ENCODE data around the gene FBXO9. TPM values are rescaled to one million over a fixed set of nuclear protein-coding genes. Genes with fewer than 3 reads are reported as not detected.

Gene FBXO9
- polyA plus RNA-seq, 2 of the 4 experiments (the other 2 are of a cell fraction) = 32.1 to 67.6 TPM

DNA sequence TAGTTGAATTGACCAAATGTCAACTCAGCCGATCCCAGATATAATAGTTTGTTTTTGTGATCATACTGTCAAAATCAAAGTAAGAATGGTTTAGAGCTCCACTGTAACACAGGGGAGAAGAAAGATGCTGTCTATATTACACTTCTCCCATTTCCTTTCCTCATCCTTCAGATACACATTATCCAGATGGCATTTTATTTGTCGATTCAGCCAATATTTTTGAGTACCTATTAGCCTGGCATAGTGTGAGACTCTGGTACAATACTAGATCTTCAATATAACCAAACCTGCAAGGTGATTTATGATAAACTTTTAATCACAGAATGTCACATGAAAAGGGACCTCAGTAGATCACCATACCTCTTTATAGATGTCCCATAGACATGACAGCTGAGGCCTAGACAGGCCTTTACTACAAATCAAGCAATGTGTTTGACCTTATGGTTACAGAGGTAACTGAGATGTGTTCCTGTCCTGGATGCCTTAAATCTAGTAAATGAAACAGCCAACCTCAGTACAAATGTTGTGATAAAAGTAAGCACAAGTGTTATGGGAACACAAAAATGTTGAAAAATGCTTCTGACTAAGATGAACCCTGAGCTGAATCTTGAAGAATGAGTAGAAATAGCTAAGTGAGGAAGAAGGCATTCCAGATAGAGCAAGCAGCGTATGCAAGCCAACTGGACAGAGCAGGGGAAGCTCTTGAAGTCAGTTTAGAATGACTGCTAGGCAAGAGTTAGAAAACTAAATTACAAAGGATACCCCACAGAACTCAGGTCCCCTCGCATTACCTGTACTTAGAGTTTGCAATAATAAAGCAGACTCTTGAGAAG is 1.9 kb downstream of the FBXO9 start:
- H3K4me1 ChIP-seq = peaks cover 23% of the 10 kb centered on the region; the same call in 2 of the 3 replicates
- DNase-seq (ENCODE audit: low read depth in 1 of 2, low spot score in 1 of 2) (no peak), ATAC-seq (no peak), FAIRE-seq (no peak)
- peak; percentile 35 for TF ChIP-seq MAFK (IDR thresholded peaks at IDR 0.05; ENCODE audit: partially characterized antibody)
- no peak for TF ChIP-seq RARB (CRISPR knock-in tag; IDR thresholded peaks at IDR 0.05)
- ChIA-PET POLR2A (no interaction called here), CTCF (interaction anchor here (1.0 to 4.1 kb wide), 6 partner anchors 72 to 426 kb away, joined by 3 to 16 read pairs (median 4); partner anchors contain the start of gene GSTA4)
- no peak overlapping the region for H3K27ac ChIP-seq
- no peak overlapping the region for H3K4me3 ChIP-seq
- WGBS (ENCODE audit: missing lambda C conversion rate) = 75% methylated on average over 4 of the region's 4 CpGs
- peak overlapping the region; percentile 96 for H3K4me2 ChIP-seq
- no peaks in the 10 kb centered on the region for H3K9me3 ChIP-seq

DNA sequence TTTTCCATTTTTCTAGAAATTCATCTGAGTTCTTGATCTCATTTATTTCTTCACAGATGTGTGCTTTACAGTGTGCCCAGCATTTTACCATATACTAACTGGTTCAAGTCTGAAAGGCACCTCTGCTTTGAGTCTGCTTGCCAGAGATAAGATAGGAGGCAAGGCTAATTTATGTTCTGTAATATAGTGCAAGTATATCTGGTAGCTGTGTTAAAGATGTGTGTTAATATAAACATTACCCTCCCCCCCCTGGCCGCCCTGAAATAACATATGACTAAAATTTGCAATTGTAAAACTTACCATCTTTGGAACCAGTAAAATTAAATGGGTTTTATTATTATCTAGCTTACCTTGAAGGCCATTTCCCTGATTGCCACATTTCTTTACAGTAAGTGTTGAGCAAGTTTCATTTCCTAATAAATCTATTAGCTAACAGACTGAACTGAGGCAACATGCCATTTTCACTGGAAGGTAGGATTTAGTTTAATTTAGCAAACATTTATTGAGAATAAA is 2.7 kb downstream of the FBXO9 start:
- Histone ChIP-seq H3K27ac (no peak overlapping the region), H3K9me3 (no peaks in the 10 kb centered on the region), H3K4me2 (no peak overlapping the region), H3K4me1 (peaks cover 18% of the 10 kb centered on the region; the same call in 2 of the 3 replicates), H3K4me3 (no peak overlapping the region)
- POLR2A ChIA-PET = no interaction called here
- WGBS (ENCODE audit: missing lambda C conversion rate) = 91% methylated on average over 1 of the region's 1 CpG
- FAIRE-seq = no peak
- no peak for DNase-seq (ENCODE audit: low read depth in 1 of 2, low spot score in 1 of 2)
- ATAC-seq = no peak
- CTCF ChIA-PET = interaction anchor here (0.7 to 4.1 kb wide), 3 partner anchors 73 to 668 kb away, joined by 3 to 16 read pairs (median 15); partner anchors contain the start of gene GSTA4
- no peak for TF ChIP-seq RFX5 (IDR thresholded peaks at IDR 0.05)
- no peak for TF ChIP-seq HDAC2 (IDR thresholded peaks at IDR 0.05)
- TF ChIP-seq ESRRA (IDR thresholded peaks at IDR 0.05; ENCODE audit: borderline replicate concordance, low read length) = no peak
- no peak for TF ChIP-seq POLR2A (IDR thresholded peaks at IDR 0.05; ENCODE audit: low read length)
- TF ChIP-seq JUN (IDR thresholded peaks at IDR 0.05) = no peak
- TF ChIP-seq ZNF302 (CRISPR knock-in tag; IDR thresholded peaks at IDR 0.05) = no peak

DNA sequence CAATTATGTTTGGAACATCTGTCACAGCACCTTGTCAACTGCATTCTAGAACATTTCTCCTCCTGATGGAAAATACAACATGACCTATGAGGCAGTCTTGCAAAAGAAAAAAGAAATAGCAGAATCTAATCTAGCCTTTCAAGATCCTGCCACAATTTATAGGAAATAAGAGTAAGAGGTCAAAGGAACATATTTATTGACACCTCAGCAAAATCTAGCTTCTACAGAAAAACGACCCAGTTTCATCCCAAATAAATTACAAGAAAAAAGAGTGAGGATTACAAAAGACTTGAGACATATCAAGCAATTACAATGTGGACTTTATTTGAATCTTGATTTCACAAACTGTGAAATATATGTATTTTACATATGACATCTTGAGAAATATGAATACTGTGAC is 4.2 kb downstream of the FBXO9 start:
- FAIRE-seq (no peak), ATAC-seq (no peak), DNase-seq (ENCODE audit: low read depth in 1 of 2, low spot score in 1 of 2) (no peak)
- no peaks in the 10 kb centered on the region for H3K9me3 ChIP-seq
- H3K27ac ChIP-seq = no peak overlapping the region
- peaks cover 18% of the 10 kb centered on the region; the same call in 2 of the 3 replicates for H3K4me1 ChIP-seq
- no peak overlapping the region for H3K4me2 ChIP-seq
- H3K4me3 ChIP-seq = no peak overlapping the region
- CTCF ChIA-PET = interaction anchor here (4.1 kb wide), 1 partner anchor 74 kb away, joined by 16 read pairs; the partner anchor contains the start of gene GSTA4
- POLR2A ChIA-PET = no interaction called here
- TF ChIP-seq MAFK (IDR thresholded peaks at IDR 0.05; ENCODE audit: partially characterized antibody) = peak; percentile 70
- no peak for TF ChIP-seq HOXB13 (CRISPR knock-in tag; IDR thresholded peaks at IDR 0.05; ENCODE audit: low read depth)
- WGBS (ENCODE audit: missing lambda C conversion rate) = 79% methylated on average over 1 of the region's 1 CpG

- no peak for TF ChIP-seq HEYL (CRISPR knock-in tag; IDR thresholded peaks at IDR 0.05)
- TF ChIP-seq TP53 (CRISPR knock-in tag; IDR thresholded peaks at IDR 0.05) = no peak
- TF ChIP-seq CHD4 (IDR thresholded peaks at IDR 0.05; ENCODE audit: borderline replicate concordance) = no peak
- TF ChIP-seq RAD21 (conservative IDR thresholded peaks at IDR 0.05 in 1 of 2, IDR thresholded peaks at IDR 0.05 in 1 of 2) = 0 out of 5 replicates have a peak, but pooled peaks of 1 of the 2 experiments have one; percentile 7
- TF ChIP-seq, protein P1, sequence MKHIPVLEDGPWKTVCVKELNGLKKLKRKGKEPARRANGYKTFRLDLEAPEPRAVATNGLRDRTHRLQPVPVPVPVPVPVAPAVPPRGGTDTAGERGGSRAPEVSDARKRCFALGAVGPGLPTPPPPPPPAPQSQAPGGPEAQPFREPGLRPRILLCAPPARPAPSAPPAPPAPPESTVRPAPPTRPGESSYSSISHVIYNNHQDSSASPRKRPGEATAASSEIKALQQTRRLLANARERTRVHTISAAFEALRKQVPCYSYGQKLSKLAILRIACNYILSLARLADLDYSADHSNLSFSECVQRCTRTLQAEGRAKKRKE (CRISPR knock-in tag; IDR thresholded peaks at IDR 0.05; ENCODE audit: low read depth) = no peak
- ChIA-PET POLR2A (no interaction called here), CTCF (no interaction called here)
- no peak overlapping the region for H3K27ac ChIP-seq
- WGBS (ENCODE audit: missing lambda C conversion rate) = 95% methylated on average over 1 of the region's 1 CpG
- no peaks in the 10 kb centered on the region for H3K9me3 ChIP-seq
- FAIRE-seq = no peak
- no peak overlapping the region for H3K4me2 ChIP-seq
- ATAC-seq = no peak
- peaks cover 18% of the 10 kb centered on the region; the same call in 2 of the 3 replicates for H3K4me1 ChIP-seq
- no peak for DNase-seq (ENCODE audit: low read depth in 1 of 2, low spot score in 1 of 2)
- H3K4me3 ChIP-seq = no peak overlapping the region
Observed at GRCh38 chr6:53070806-53071205, 5.6 kb downstream of the FBXO9 start.

DNA sequence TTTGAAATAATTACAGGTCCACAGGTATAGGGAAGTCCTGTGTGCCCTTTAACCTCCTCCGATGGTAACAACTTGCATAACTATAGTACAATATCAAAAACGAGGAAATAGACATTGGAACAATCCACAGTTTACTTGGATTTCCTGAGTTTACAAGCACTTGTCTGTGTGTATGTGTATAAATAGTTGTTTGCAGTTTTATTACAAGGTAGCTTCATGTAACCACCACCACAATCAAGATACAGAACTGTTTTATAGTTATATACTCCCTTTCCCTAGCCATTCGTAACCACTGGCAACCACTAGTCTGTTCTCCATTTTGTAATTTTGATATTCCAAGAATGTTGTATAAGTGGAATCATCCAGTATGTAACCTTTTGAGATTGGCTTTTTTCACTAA is 9.1 kb downstream of the FBXO9 start:
- ChIA-PET CTCF (interaction anchor here (1.0 kb wide), 1 partner anchor 411 kb away, joined by 3 read pairs; no protein-coding TSS in a partner anchor), POLR2A (no interaction called here)
- DNase-seq (ENCODE audit: low read depth in 1 of 2, low spot score in 1 of 2) (no peak), ATAC-seq (no peak), FAIRE-seq (no peak)
- Histone ChIP-seq H3K4me1 (no peaks in the 10 kb centered on the region), H3K4me2 (no peak overlapping the region), H3K9me3 (no peaks in the 10 kb centered on the region), H3K27ac (no peak overlapping the region), H3K4me3 (no peak overlapping the region)
- 91% methylated on average over 3 of the region's 3 CpGs for WGBS (ENCODE audit: missing lambda C conversion rate)
- TF ChIP-seq ZNF302 (CRISPR knock-in tag; IDR thresholded peaks at IDR 0.05) = no peak
- TF ChIP-seq CBX2 (IDR thresholded peaks at IDR 0.05; ENCODE audit: borderline replicate concordance, low read depth) = no peak
- TF ChIP-seq, protein P2, sequence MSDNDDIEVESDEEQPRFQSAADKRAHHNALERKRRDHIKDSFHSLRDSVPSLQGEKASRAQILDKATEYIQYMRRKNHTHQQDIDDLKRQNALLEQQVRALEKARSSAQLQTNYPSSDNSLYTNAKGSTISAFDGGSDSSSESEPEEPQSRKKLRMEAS (IDR thresholded peaks at IDR 0.05) = no peak
- no peak for TF ChIP-seq FOSL2 (IDR thresholded peaks at IDR 0.05)
- no peak for TF ChIP-seq FOSL2 (CRISPR knock-in tag; IDR thresholded peaks at IDR 0.05)
